Left ventricle myocardium inferior (tissue), 1 donor: ENCODE results near the gene DRAM1. TPM values are rescaled to one million over a fixed set of nuclear protein-coding genes. Genes with fewer than 3 reads are reported as not detected.
"Not testable (repeated sequence)": the region's sequence is repeated elsewhere in the genome, so short reads cannot be mapped to it uniquely, and the experiment has no call there.

Experiments
- DNase-seq: peaks from one replicate; pipeline ENCODE4 v3.0.0-alpha.2; 2020
- H3K27ac ChIP-seq: fragments of 200-600 bp; replicated peaks from 2 replicates; pipeline ENCODE4 v1.8.0; 2021
- H3K27me3 ChIP-seq: fragments of 200-600 bp; 2 replicates; pipeline ENCODE4 v1.8.0; 2021; ENCODE audit warnings: low read depth
- H3K36me3 ChIP-seq: fragments of 200-600 bp; 2 replicates; pipeline ENCODE4 v1.8.0; 2021
- H3K4me1 ChIP-seq: fragments of 200-600 bp; 2 replicates; pipeline ENCODE4 v1.8.0; 2021
- H3K4me3 ChIP-seq: fragments of 200-600 bp; 2 replicates; pipeline ENCODE4 v1.8.0; 2021; ENCODE audit warnings: mild to moderate bottlenecking, moderate library complexity
- H3K9me3 ChIP-seq: fragments of 200-600 bp; replicated peaks from 2 replicates; pipeline ENCODE4 v1.8.0; 2021
- intact Hi-C: fragments of 100-400 bp; cut with micrococcal nuclease; formaldehyde crosslinking; loops from one replicate; pipeline ENCODE4 v1.11.0; 2022
- total RNA-seq: library from RNA; stranded (reverse); fragmentation: NEBNext Ultra II Directional; extraction: Animal tissue kit (Norgen Biotek cat#: 25700); gene quantifications from one replicate; pipeline ENCODE4 v1.2.1, GENCODE V29; 2021
- TF ChIP-seq, protein P1 (sequence below): fragments of 200-600 bp; IDR thresholded peaks from 2 replicates; pipeline ENCODE4 v1.8.0; 2021; ENCODE audit warnings: antibody characterized with exemption, mild to moderate bottlenecking, borderline replicate concordance
- donor health status: DM: no; HTN: yes; CAD: no; lungs with severe emphysema.

DRAM1 gene
- total RNA-seq, 1 donor from 2014 or later: 5.3 TPM

DNA sequence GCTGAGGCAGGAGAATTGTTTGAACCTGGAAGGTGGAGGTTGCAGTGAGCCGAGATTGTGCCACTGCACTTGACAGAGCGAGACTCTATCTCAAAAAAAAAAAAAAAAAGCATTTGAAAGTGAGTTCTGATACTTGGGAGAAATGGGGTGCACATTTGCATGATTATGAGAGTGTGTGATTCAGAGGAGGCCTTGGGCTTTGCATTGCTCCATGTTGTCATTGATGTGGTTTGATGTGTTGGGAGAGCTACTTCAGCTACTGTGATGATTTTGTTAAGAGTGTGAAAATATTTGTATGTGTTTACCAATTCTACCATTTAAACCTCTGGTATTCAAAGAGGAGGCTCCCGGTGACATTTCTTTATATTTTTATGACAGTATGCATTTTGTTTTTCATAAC is 24.4 kb downstream of the DRAM1 start:
- H3K4me3 ChIP-seq: no peak overlapping the region
- H3K36me3 ChIP-seq: peaks cover 25% of the 10 kb centered on the region
- no peaks in the 10 kb centered on the region for H3K4me1 ChIP-seq
- H3K27me3 ChIP-seq: no peaks in the 10 kb centered on the region
- no peaks in the 10 kb centered on the region for H3K9me3 ChIP-seq
- no peak for DNase-seq
- TF ChIP-seq, protein P1, sequence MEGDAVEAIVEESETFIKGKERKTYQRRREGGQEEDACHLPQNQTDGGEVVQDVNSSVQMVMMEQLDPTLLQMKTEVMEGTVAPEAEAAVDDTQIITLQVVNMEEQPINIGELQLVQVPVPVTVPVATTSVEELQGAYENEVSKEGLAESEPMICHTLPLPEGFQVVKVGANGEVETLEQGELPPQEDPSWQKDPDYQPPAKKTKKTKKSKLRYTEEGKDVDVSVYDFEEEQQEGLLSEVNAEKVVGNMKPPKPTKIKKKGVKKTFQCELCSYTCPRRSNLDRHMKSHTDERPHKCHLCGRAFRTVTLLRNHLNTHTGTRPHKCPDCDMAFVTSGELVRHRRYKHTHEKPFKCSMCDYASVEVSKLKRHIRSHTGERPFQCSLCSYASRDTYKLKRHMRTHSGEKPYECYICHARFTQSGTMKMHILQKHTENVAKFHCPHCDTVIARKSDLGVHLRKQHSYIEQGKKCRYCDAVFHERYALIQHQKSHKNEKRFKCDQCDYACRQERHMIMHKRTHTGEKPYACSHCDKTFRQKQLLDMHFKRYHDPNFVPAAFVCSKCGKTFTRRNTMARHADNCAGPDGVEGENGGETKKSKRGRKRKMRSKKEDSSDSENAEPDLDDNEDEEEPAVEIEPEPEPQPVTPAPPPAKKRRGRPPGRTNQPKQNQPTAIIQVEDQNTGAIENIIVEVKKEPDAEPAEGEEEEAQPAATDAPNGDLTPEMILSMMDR: no peak
- H3K27ac ChIP-seq: no peak overlapping the region
- intact Hi-C loops: no loop called here

DNA sequence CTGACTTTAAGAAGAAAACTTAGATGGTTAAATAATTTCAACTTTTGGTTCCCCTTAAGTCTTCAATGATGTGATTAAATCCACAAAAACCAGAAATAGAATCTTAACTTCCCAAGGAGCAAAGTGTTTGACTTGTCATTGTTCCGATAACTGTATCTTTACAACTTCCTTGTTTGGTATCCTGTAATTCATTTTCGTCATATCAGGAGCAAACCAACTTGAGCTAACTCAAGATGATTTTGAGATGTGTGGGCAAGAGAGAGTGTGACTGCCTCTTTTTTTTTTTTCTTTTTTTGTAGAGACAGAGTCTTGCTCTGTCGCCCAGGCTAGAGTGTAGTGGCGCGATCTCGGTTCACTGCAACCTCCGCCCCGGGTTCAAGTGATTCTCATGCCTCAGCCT is 25.3 kb downstream of the DRAM1 start:
- Histone ChIP-seq H3K27me3 (no peaks in the 10 kb centered on the region), H3K4me1 (no peaks in the 10 kb centered on the region), H3K4me3 (no peak overlapping the region), H3K27ac (no peak overlapping the region), H3K36me3 (peaks cover 25% of the 10 kb centered on the region), H3K9me3 (no peaks in the 10 kb centered on the region)
- TF ChIP-seq, protein P1: no peak
- no peak for DNase-seq
- intact Hi-C loops: no loop called here

DNA sequence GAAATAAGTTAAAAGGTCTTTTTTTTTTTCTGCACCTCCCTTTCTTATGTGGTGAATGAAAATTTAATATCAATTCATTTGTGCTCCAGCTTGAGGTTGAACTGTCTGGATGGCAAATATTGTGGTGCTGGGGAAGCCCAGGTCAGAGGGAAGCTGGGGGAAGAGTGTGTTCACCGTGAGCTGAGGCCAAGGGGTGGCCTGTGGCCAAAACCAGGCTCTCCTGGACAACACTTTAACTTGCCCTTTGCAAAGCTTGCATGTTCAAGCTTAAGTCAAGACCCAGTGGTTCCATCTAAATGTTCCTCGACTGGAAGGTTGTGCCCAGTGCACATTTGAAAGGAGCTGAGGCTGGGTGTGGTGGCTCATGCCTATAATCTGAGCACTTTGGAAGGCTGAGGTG is 28.8 kb downstream of the DRAM1 start:
- peaks cover 20% of the 10 kb centered on the region for H3K36me3 ChIP-seq
- H3K4me1 ChIP-seq: no peaks in the 10 kb centered on the region
- intact Hi-C loops: no loop called here
- H3K4me3 ChIP-seq: no peak overlapping the region
- H3K27me3 ChIP-seq: no peaks in the 10 kb centered on the region
- H3K27ac ChIP-seq: no peak overlapping the region
- no peaks in the 10 kb centered on the region for H3K9me3 ChIP-seq
- no peak for DNase-seq
- TF ChIP-seq, protein P1: no peak

DNA sequence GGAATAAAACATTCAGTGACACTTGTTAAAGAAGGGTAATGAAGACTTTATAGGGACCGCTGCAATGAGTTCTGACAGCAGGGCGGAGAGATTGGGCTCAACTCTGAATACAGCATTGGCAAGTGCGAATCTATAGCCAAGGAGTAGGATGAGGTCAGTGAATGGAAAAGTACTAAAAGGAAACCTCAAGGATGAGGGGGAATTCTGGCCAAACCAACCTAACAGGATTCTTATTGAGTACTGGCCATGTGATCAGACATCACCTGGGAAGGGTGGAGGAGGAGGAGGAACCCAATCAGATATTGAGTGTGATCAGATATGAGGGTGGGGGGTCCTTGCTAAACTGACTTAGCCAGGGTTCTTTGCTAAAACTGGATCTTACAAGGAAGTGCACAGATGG is 31.0 kb downstream of the DRAM1 start:
- TF ChIP-seq, protein P1: no peak
- intact Hi-C loops: no loop called here
- no peak overlapping the region for H3K4me3 ChIP-seq

DNA sequence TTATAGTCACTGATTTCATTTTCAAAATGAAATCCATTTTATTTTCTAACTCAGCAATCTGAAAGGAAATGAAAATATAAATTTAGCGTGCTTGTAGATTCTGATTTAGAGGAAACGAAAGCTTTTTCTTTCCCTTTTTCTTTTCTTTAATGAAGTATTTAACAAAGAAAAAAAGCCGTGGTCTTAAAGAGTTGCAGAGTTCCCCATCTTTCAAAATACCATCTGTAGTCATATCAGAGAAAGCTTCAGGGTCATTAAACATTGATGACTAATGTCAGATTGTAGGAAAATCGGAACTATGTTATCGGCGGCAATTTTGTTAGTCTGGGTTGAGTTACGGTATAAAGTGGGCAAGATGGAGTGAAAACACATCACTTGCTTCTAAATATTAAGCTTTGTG is 32.3 kb downstream of the DRAM1 start:
- TF ChIP-seq, protein P1: no peak
- no peaks in the 10 kb centered on the region for H3K4me1 ChIP-seq
- intact Hi-C loops: no loop called here
- H3K27ac ChIP-seq: no peak overlapping the region
- H3K9me3 ChIP-seq: no peaks in the 10 kb centered on the region
- H3K36me3 ChIP-seq: peaks cover 12% of the 10 kb centered on the region
- no peaks in the 10 kb centered on the region for H3K27me3 ChIP-seq
- no peak overlapping the region for H3K4me3 ChIP-seq
- no peak for DNase-seq

More for the DNA sequence above, 31.0 kb downstream of the DRAM1 start:
- Histone ChIP-seq H3K36me3 (peaks cover 12% of the 10 kb centered on the region), H3K27ac (no peak overlapping the region), H3K27me3 (no peaks in the 10 kb centered on the region), H3K9me3 (no peaks in the 10 kb centered on the region), H3K4me1 (no peaks in the 10 kb centered on the region)
- no peak for DNase-seq

DNA sequence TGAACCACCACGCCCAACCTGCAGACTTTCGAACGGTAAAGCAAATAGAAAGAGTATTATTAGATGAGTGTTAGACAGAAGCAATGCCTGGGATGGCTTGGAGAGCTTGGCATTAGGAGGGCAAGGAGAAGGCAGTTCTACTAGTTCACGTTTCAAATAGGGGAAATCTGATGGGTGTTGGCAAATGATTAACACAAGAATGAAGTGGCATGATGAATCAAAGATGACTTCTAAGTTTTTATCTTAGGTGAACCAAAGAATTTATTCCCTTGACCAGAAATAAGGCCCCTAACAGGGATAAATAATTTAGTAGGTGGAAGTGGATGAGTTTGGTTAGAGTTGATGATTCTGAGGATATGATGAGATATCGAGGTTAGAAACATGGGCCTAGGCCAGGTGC is 38.5 kb downstream of the DRAM1 start:
- intact Hi-C loops: no loop called here
- Histone ChIP-seq H3K27ac (no peak overlapping the region), H3K36me3 (no peaks in the 10 kb centered on the region), H3K27me3 (no peaks in the 10 kb centered on the region), H3K4me1 (no peaks in the 10 kb centered on the region), H3K4me3 (no peak overlapping the region), H3K9me3 (no peaks in the 10 kb centered on the region)
- TF ChIP-seq, protein P1: no peak
- no peak for DNase-seq

DNA sequence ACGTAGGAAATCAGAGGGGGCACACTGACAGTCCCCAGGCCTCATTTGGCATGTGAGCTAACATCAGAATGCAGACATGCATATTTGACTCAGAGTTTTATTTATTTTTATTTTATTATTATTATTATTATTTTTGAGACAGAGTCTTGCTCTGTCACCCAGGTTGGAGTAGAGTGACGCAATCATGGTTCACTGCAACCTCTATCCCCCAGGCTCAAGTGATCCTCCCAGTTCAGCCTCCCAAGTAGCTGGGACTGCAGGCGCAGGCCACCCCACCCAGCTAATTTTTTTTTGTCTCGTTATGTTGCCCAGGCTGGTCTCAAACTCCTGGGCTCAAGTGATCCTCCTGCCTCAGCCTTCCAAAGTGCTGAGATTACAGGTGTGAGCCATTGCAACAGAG is 41.4 kb downstream of the DRAM1 start:
- DNase-seq, H3K36me3 ChIP-seq, intact Hi-C loops: not testable (repeated sequence)

More for the DNA sequence above, 41.4 kb downstream of the DRAM1 start:
- H3K4me3 ChIP-seq, H3K4me1 ChIP-seq, H3K27ac ChIP-seq, H3K27me3 ChIP-seq, H3K9me3 ChIP-seq: not testable (repeated sequence)
